HL-60 (cell line): ENCODE data around the gene OS9.

Source experiments
- DNase-seq, 2 experiments: peaks; one replicate each; pipeline ENCODE4 v3.0.0-alpha.2; 2010 to 2020; ENCODE audit warnings: low read depth in 1 of 2, low spot score in 1 of 2
- H3K27ac ChIP-seq: fragments of 250-450 bp; sonication (Bioruptor Pico); replicated peaks from 2 replicates; pipeline ENCODE4 v1.5.1; 2020; ENCODE audit warnings: mild to moderate bottlenecking, moderate library complexity
- H3K27me3 ChIP-seq: fragments of 250-450 bp; sonication (Bioruptor Pico); 2 replicates; pipeline ENCODE4 v1.5.1; 2021; ENCODE audit warnings: mild to moderate bottlenecking, moderate library complexity; ENCODE audit not compliant: insufficient read depth, poor library complexity, severe bottlenecking
- H3K4me3 ChIP-seq: replicated peaks from 2 replicates; pipeline ENCODE4 v1.5.1; 2011; ENCODE audit warnings: mild to moderate bottlenecking, control low read depth, low read length; ENCODE audit not compliant: insufficient read depth
- GABPA ChIP-seq: IDR thresholded peaks from 2 replicates; pipeline ENCODE4 v1.6.1; 2012; ENCODE audit warnings: low read depth
- POLR2AphosphoS5 ChIP-seq: IDR thresholded peaks from 2 replicates; pipeline ENCODE4 v1.6.1; 2012; ENCODE audit warnings: low read depth
- SPI1 ChIP-seq: IDR thresholded peaks from 2 replicates; pipeline ENCODE4 v1.6.1; 2012; ENCODE audit warnings: low read depth, mild to moderate bottlenecking, borderline replicate concordance
- TF ChIP-seq, protein P1 (sequence below): IDR thresholded peaks from 2 replicates; pipeline ENCODE4 v1.6.1; 2012; ENCODE audit warnings: low read depth; ENCODE audit not compliant: insufficient replicate concordance
- TF ChIP-seq, protein P2 (sequence below): IDR thresholded peaks from one replicate; pipeline ENCODE4 v1.5.1; 2011; ENCODE audit warnings: low read length, control low read depth, inconsistent platforms; ENCODE audit not compliant: insufficient read depth

OS9 gene

DNA sequence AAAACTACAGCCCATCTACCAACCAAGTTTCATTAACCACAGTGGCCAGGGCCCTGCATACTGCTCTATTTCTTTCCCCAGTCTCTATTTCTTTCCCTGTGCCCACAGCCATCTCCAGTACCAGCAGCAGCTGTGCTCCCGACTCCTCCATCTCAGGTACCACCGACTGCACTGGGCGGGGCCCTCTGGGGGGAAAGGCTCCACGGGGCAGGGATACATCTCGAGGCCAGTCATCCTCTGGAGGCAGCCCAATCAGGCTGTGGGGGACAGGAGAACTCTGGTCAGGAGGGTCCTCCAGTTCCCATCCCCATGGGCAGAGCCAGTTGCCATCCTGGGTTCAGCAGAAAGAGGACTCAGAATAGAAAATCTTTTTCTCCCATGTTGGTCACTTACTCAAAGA lies 55.1 kb downstream of the OS9 start:
- Histone ChIP-seq H3K4me3 (no peak overlapping the region), H3K27me3 (no peaks in the 10 kb centered on the region), H3K27ac (no peak overlapping the region)
- TF ChIP-seq POLR2AphosphoS5 (no peak), GABPA (no peak), SPI1 (no peak)
- TF ChIP-seq, protein P1, sequence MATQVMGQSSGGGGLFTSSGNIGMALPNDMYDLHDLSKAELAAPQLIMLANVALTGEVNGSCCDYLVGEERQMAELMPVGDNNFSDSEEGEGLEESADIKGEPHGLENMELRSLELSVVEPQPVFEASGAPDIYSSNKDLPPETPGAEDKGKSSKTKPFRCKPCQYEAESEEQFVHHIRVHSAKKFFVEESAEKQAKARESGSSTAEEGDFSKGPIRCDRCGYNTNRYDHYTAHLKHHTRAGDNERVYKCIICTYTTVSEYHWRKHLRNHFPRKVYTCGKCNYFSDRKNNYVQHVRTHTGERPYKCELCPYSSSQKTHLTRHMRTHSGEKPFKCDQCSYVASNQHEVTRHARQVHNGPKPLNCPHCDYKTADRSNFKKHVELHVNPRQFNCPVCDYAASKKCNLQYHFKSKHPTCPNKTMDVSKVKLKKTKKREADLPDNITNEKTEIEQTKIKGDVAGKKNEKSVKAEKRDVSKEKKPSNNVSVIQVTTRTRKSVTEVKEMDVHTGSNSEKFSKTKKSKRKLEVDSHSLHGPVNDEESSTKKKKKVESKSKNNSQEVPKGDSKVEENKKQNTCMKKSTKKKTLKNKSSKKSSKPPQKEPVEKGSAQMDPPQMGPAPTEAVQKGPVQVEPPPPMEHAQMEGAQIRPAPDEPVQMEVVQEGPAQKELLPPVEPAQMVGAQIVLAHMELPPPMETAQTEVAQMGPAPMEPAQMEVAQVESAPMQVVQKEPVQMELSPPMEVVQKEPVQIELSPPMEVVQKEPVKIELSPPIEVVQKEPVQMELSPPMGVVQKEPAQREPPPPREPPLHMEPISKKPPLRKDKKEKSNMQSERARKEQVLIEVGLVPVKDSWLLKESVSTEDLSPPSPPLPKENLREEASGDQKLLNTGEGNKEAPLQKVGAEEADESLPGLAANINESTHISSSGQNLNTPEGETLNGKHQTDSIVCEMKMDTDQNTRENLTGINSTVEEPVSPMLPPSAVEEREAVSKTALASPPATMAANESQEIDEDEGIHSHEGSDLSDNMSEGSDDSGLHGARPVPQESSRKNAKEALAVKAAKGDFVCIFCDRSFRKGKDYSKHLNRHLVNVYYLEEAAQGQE: no peak
- TF ChIP-seq, protein P2, sequence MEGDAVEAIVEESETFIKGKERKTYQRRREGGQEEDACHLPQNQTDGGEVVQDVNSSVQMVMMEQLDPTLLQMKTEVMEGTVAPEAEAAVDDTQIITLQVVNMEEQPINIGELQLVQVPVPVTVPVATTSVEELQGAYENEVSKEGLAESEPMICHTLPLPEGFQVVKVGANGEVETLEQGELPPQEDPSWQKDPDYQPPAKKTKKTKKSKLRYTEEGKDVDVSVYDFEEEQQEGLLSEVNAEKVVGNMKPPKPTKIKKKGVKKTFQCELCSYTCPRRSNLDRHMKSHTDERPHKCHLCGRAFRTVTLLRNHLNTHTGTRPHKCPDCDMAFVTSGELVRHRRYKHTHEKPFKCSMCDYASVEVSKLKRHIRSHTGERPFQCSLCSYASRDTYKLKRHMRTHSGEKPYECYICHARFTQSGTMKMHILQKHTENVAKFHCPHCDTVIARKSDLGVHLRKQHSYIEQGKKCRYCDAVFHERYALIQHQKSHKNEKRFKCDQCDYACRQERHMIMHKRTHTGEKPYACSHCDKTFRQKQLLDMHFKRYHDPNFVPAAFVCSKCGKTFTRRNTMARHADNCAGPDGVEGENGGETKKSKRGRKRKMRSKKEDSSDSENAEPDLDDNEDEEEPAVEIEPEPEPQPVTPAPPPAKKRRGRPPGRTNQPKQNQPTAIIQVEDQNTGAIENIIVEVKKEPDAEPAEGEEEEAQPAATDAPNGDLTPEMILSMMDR: no peak
- no peak for DNase-seq

DNA sequence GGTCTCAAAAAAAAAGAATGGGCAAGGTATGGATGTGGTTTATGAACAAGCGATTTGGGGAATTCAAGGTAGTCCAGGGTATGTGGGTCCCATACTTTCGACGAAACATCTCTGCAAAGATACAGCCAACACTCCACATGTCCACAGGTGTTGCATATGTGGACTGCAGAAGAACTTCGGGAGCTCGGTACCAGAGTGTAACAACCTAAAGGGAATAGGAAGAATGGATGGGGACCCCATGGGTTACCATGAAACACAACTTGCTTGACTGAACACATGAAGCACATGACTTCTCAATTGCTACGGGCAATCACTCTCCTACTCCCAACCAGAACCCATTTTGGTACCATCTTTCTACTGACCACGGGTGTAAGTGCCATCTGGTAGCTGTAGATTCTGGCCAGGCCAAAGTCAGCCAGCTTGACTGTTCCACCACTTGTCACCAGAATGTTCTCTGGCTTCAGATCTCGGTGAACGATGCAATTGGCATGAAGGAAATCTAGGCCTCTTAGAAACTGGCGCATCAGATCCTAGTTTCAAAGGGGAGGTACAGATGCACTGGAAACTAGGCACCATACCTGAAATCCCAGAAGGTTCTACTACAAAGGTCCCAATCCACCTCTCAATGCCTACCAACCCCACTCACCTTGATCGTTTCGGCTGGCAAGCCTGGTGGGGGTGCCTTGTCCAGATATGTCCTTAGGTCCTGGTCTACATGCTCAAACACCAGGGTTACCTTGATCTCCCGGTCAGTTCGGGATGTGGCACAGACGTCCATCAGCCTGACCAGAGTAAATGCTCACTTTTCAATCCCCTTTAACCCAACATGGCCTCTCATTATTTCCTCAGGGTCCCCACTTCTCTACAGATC lies 56.9 kb downstream of the OS9 start:
- no peak for DNase-seq
- H3K27me3 ChIP-seq: no peaks in the 10 kb centered on the region
- TF ChIP-seq GABPA (no peak), SPI1 (no peak), POLR2AphosphoS5 (no peak; the same call in 1 of the 2 replicates)
- TF ChIP-seq, protein P1: no peak
- TF ChIP-seq, protein P2: no peak
- H3K4me3 ChIP-seq: peak overlapping the region; percentile 71
- peak overlapping the region; percentile 95 for H3K27ac ChIP-seq

DNA sequence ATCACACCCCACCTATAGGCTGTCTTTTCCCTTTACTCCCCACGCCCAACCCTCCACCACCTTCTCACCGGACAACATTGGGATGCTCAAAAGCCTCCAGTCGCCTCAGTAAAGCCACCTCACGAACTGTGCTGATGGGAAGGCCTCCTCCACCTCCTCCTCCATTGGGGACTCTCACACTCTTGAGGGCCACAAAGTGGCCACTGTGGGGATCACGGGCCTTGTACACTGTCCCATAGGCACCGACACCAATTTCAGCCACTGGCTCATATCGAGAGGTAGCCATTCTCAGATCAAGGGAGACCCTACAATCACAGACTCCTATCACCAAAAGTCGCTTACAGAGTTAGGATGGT lies 57.5 kb downstream of the OS9 start:
- Histone ChIP-seq H3K27me3 (no peaks in the 10 kb centered on the region), H3K4me3 (peak overlapping the region; percentile 71), H3K27ac (peak overlapping the region; percentile 95)
- TF ChIP-seq POLR2AphosphoS5: 0 out of 2 replicates have a peak, but pooled peaks have one; percentile 22
- TF ChIP-seq, protein P2: no peak
- DNase-seq: no peak
